Fibroblast of lung (primary cell): ENCODE results near the gene ADAMTS10. TPM values are rescaled to one million over a fixed set of nuclear protein-coding genes. Genes with fewer than 3 reads are reported as not detected.

Experiments used
- DNase-seq, 2 donors: peaks; one replicate each; pipeline versions ENCODE4 v3.0.0 to v3.0.0-alpha.2; 2010; ENCODE audit warnings: low read depth in 2 of 2
- H2AFZ ChIP-seq: 2 replicates; pipeline ENCODE4 v1.5.1; 2012; ENCODE audit warnings: low read length, control low read depth, inconsistent platforms
- H3K27ac ChIP-seq: 2 replicates; pipeline ENCODE4 v1.5.1; 2011; ENCODE audit warnings: low read length, control low read depth; ENCODE audit not compliant: insufficient read depth
- H3K27me3 ChIP-seq: 2 replicates; pipeline ENCODE4 v1.5.1; 2011; ENCODE audit warnings: mild to moderate bottlenecking, low read length; ENCODE audit not compliant: control insufficient read depth, insufficient read depth
- H3K36me3 ChIP-seq: 2 replicates; pipeline ENCODE4 v1.5.1; 2011; ENCODE audit warnings: low read length; ENCODE audit not compliant: control insufficient read depth, insufficient read depth
- H3K4me1 ChIP-seq: 2 replicates; pipeline ENCODE4 v1.5.1; 2011; ENCODE audit warnings: low read length; ENCODE audit not compliant: control insufficient read depth, insufficient read depth; ENCODE audit errors: extremely low read depth
- H3K4me2 ChIP-seq: 2 replicates; pipeline ENCODE4 v1.5.1; 2011; ENCODE audit warnings: low read length, control low read depth; ENCODE audit not compliant: insufficient read depth; ENCODE audit errors: extremely low read depth
- H3K4me3 ChIP-seq, 4 experiments: fragments of 200-600 bp in 1 of 4; sonication (generic) in 1 of 4; replicated peaks in 1 of 4; 2 replicates each; pipeline ENCODE4 v1.5.1; 2011 to 2016; ENCODE audit warnings: low read length in 4 of 4, low read depth in 3 of 4, mild to moderate bottlenecking in 3 of 4, control low read depth in 2 of 4, inconsistent platforms in 1 of 4, mixed read lengths in 1 of 4; ENCODE audit not compliant: insufficient read depth in 1 of 4; ENCODE audit errors: control extremely low read depth in 1 of 4
- H3K79me2 ChIP-seq: 2 replicates; pipeline ENCODE4 v1.5.1; 2012; ENCODE audit warnings: mild to moderate bottlenecking, low read length, inconsistent platforms; ENCODE audit not compliant: control insufficient read depth, insufficient read depth
- H3K9ac ChIP-seq: 2 replicates; pipeline ENCODE4 v1.5.1; 2011; ENCODE audit warnings: mild to moderate bottlenecking, low read length, control low read depth; ENCODE audit not compliant: insufficient read depth
- H3K9me3 ChIP-seq: 2 replicates; pipeline ENCODE4 v1.5.1; 2012; ENCODE audit warnings: low read depth, low read length; ENCODE audit not compliant: control insufficient read depth, insufficient read depth
- H4K20me1 ChIP-seq: 2 replicates; pipeline ENCODE4 v1.5.1; 2011; ENCODE audit warnings: low read length; ENCODE audit not compliant: control insufficient read depth, insufficient read depth; ENCODE audit errors: extremely low read depth
- CTCF ChIP-seq, 2 donors: IDR thresholded peaks in 1 of 2; conservative IDR thresholded peaks in 1 of 2; 1 replicate in 1 of 2; 2 replicates in 1 of 2; pipeline ENCODE4 v1.5.1; 2011 to 2012; ENCODE audit warnings: low read length in 2 of 2, control low read depth in 1 of 2, inconsistent platforms in 1 of 2, low read depth in 1 of 2, mild to moderate bottlenecking in 1 of 2
- EZH2 ChIP-seq: IDR thresholded peaks from 2 replicates; pipeline ENCODE4 v1.5.1; 2012; ENCODE audit warnings: low read length, control low read depth, mild to moderate bottlenecking; ENCODE audit errors: missing control alignments
- polyA plus RNA-seq, 2 donors: library from polyadenylated mRNA; depleted of rRNA in 1 of 2; stranded (reverse) in 1 of 2; unstranded in 1 of 2; fragments of >200 nt; gene quantifications; 2 replicates each; pipeline ENCODE4 v1.2.1, GENCODE V29; 2011 to 2012; ENCODE audit warnings: missing spikeins in 1 of 2
- total RNA-seq: library from RNA; depleted of rRNA; stranded (reverse); fragments of >200 nt; gene quantifications from 2 replicates; pipeline ENCODE4 v1.2.1, GENCODE V29; 2014

Gene ADAMTS10
- total and polyA plus RNA-seq, 2 donors (not counting 1 experiment from before 2014, with no cell fraction given): 2.0 to 11.2 TPM

- H3K27ac ChIP-seq: no peak overlapping the region
- H3K27me3 ChIP-seq: peaks cover 3% of the 10 kb centered on the region
- no peak overlapping the region for H2AFZ ChIP-seq
- no peak for DNase-seq
- no peak overlapping the region for H3K4me3 ChIP-seq
- H3K9me3 ChIP-seq: no peaks in the 10 kb centered on the region
- H3K79me2 ChIP-seq: no peaks in the 10 kb centered on the region
- H3K36me3 ChIP-seq: no peaks in the 10 kb centered on the region
- H3K4me1 ChIP-seq: no peaks in the 10 kb centered on the region
- no peaks in the 10 kb centered on the region for H4K20me1 ChIP-seq
- no peak overlapping the region for H3K9ac ChIP-seq
- H3K4me2 ChIP-seq: no peak overlapping the region
- TF ChIP-seq EZH2: no peak
- no peak for TF ChIP-seq CTCF (conservative IDR thresholded peaks at IDR 0.05 in 1 of 2, IDR thresholded peaks at IDR 0.05 in 1 of 2; ENCODE audit: low read depth in 1 of 2, low read length in 2 of 2)
Measured at GRCh38 chr19:8577741-8578140, 32.8 kb downstream of the ADAMTS10 start.

- Histone ChIP-seq H3K27ac (no peak within 1 kb of the TSS), H3K9ac (no peak within 1 kb of the TSS), H3K27me3 (peaks cover 3% of the 10 kb centered on the region), H3K79me2 (no peaks in the 10 kb centered on the region), H4K20me1 (no peaks in the 10 kb centered on the region), H2AFZ (no peak within 1 kb of the TSS), H3K4me1 (no peaks in the 10 kb centered on the region), H3K4me2 (no peak within 1 kb of the TSS), H3K9me3 (no peaks in the 10 kb centered on the region), H3K4me3 (no peak within 1 kb of the TSS), H3K36me3 (no peaks in the 10 kb centered on the region)
- TF ChIP-seq CTCF (conservative IDR thresholded peaks at IDR 0.05 in 1 of 2, IDR thresholded peaks at IDR 0.05 in 1 of 2; ENCODE audit: low read depth in 1 of 2, low read length in 2 of 2): no peak
- TF ChIP-seq EZH2: no peak
- DNase-seq: no peak
Measured at GRCh38 chr19:8577247-8577646, 33.3 kb downstream of the ADAMTS10 start, which contains the start of gene MYO1F. Gene MYO1F (minus strand): TSS chr19:8577442. CDS start chr19:8577309, 133 bp downstream.

- H3K27ac ChIP-seq: no peak overlapping the region
- H3K27me3 ChIP-seq: peaks cover 3% of the 10 kb centered on the region
- TF ChIP-seq EZH2: no peak
- TF ChIP-seq CTCF (conservative IDR thresholded peaks at IDR 0.05 in 1 of 2, IDR thresholded peaks at IDR 0.05 in 1 of 2; ENCODE audit: low read depth in 1 of 2, low read length in 2 of 2): no peak
- DNase-seq: no peak
- H3K9me3 ChIP-seq: no peaks in the 10 kb centered on the region
- H3K4me3 ChIP-seq: no peak overlapping the region
- H3K4me1 ChIP-seq: no peaks in the 10 kb centered on the region
- H4K20me1 ChIP-seq: no peaks in the 10 kb centered on the region
- no peak overlapping the region for H3K4me2 ChIP-seq
- H3K79me2 ChIP-seq: no peaks in the 10 kb centered on the region
- no peaks in the 10 kb centered on the region for H3K36me3 ChIP-seq
- no peak overlapping the region for H2AFZ ChIP-seq
- H3K9ac ChIP-seq: no peak overlapping the region
Measured at GRCh38 chr19:8576273-8576993, 34.1 kb downstream of the ADAMTS10 start.
